ENCODE data around the gene GNA15.

GNA15 gene

GRCh38 chr19:3146677-3147100, 10.9 kb downstream of the GNA15 start:
- TF ChIP-seq EZH2phosphoT487 (IDR thresholded peaks at IDR 0.05; ENCODE audit: borderline replicate concordance, low read length) (no peak), CTCF (IDR thresholded peaks at IDR 0.05; ENCODE audit: low read depth, low read length, poor library complexity, severe bottlenecking) (peak; percentile 99)
- Histone ChIP-seq H3K27me3 (ENCODE audit: control insufficient read depth, low read length) (peaks cover 9% of the 10 kb centered on the region), H3K27ac (ENCODE audit: low read depth, low read length) (no peak overlapping the region), H3K4me3 (ENCODE audit: low read length) (no peak overlapping the region), H3K4me1 (ENCODE audit: control insufficient read depth, low read length) (peaks cover 7% of the 10 kb centered on the region), H3K9me3 (ENCODE audit: control insufficient read depth, insufficient read depth, low read length) (no peaks in the 10 kb centered on the region), H4K20me1 (ENCODE audit: control insufficient read depth, insufficient read depth, low read depth, low read length) (no peaks in the 10 kb centered on the region), H3F3A (ENCODE audit: control insufficient read depth, insufficient read depth) (no peaks in the 10 kb centered on the region), H3K9me2 (replicated peaks; ENCODE audit: control insufficient read depth, low read length) (no peaks in the 10 kb centered on the region), H3K4me2 (ENCODE audit: low read length) (no peak overlapping the region), H3K36me3 (ENCODE audit: control insufficient read depth, low read length) (no peaks in the 10 kb centered on the region), H3K79me2 (ENCODE audit: control insufficient read depth, low read length) (no peaks in the 10 kb centered on the region)

GRCh38 chr19:3148503-3148902, 12.7 kb downstream of the GNA15 start:
- H3K27me3 ChIP-seq (ENCODE audit: control insufficient read depth, low read length): 0 out of 2 replicates have a peak, but pooled peaks cover 3% of the 10 kb centered on the region
- H3K27ac ChIP-seq (ENCODE audit: low read depth, low read length): no peak overlapping the region
- no peaks in the 10 kb centered on the region for H3F3A ChIP-seq (ENCODE audit: control insufficient read depth, insufficient read depth)
- H3K4me1 ChIP-seq (ENCODE audit: control insufficient read depth, low read length): peaks cover 7% of the 10 kb centered on the region
- H3K36me3 ChIP-seq (ENCODE audit: control insufficient read depth, low read length): no peaks in the 10 kb centered on the region
- no peaks in the 10 kb centered on the region for H3K79me2 ChIP-seq (ENCODE audit: control insufficient read depth, low read length)
- H3K4me3 ChIP-seq (ENCODE audit: low read length): no peak overlapping the region
- H3K9me3 ChIP-seq (ENCODE audit: control insufficient read depth, insufficient read depth, low read length): no peaks in the 10 kb centered on the region; the same call in 1 of the 2 replicates
- H3K4me2 ChIP-seq (ENCODE audit: low read length): no peak overlapping the region
- TF ChIP-seq EZH2phosphoT487 (IDR thresholded peaks at IDR 0.05; ENCODE audit: borderline replicate concordance, low read length) (no peak), CTCF (IDR thresholded peaks at IDR 0.05; ENCODE audit: low read depth, low read length, poor library complexity, severe bottlenecking) (no peak)
- H3K9me2 ChIP-seq (replicated peaks; ENCODE audit: control insufficient read depth, low read length): no peaks in the 10 kb centered on the region
- H4K20me1 ChIP-seq (ENCODE audit: control insufficient read depth, insufficient read depth, low read depth, low read length): no peaks in the 10 kb centered on the region

GRCh38 chr19:3149089-3149488, 13.3 kb downstream of the GNA15 start:
- H3F3A ChIP-seq (ENCODE audit: control insufficient read depth, insufficient read depth): no peaks in the 10 kb centered on the region
- H3K4me3 ChIP-seq (ENCODE audit: low read length): no peak overlapping the region
- H3K4me2 ChIP-seq (ENCODE audit: low read length): no peak overlapping the region
- no peaks in the 10 kb centered on the region for H3K36me3 ChIP-seq (ENCODE audit: control insufficient read depth, low read length)
- 0 out of 2 replicates have a peak, but pooled peaks cover 3% of the 10 kb centered on the region for H3K27me3 ChIP-seq (ENCODE audit: control insufficient read depth, low read length)
- no peaks in the 10 kb centered on the region; the same call in 1 of the 2 replicates for H3K9me3 ChIP-seq (ENCODE audit: control insufficient read depth, insufficient read depth, low read length)
- H4K20me1 ChIP-seq (ENCODE audit: control insufficient read depth, insufficient read depth, low read depth, low read length): no peaks in the 10 kb centered on the region
- no peaks in the 10 kb centered on the region for H3K79me2 ChIP-seq (ENCODE audit: control insufficient read depth, low read length)
- TF ChIP-seq EZH2phosphoT487 (IDR thresholded peaks at IDR 0.05; ENCODE audit: borderline replicate concordance, low read length) (no peak), CTCF (IDR thresholded peaks at IDR 0.05; ENCODE audit: low read depth, low read length, poor library complexity, severe bottlenecking) (no peak)
- no peak overlapping the region for H3K27ac ChIP-seq (ENCODE audit: low read depth, low read length)
- peaks cover 7% of the 10 kb centered on the region for H3K4me1 ChIP-seq (ENCODE audit: control insufficient read depth, low read length)
- H3K9me2 ChIP-seq (replicated peaks; ENCODE audit: control insufficient read depth, low read length): no peaks in the 10 kb centered on the region
